A673 (cell line): ENCODE results near the gene SHISA4. TPM values are rescaled to one million over a fixed set of nuclear protein-coding genes. Genes with fewer than 3 reads are reported as not detected.
"Not testable (repeated sequence)": the region's sequence is repeated elsewhere in the genome, so short reads cannot be mapped to it uniquely, and the experiment has no call there.

Source experiments
- BruUV-seq: library from RNA; stranded (reverse); fragments of 400-500 nt; replicated peaks from 2 replicates; lab custom pipeline; 2021; lab: Mats Ljungman, UMichigan
- CTCF ChIA-PET: fragments of 300-600 bp; sonication (Branson Sonifier 250); formaldehyde crosslinking; loops from one replicate; lab custom pipeline; 2022; ENCODE audit warnings: antibody characterized with exemption; lab: Charles Lee
- POLR2A ChIA-PET: fragments of 300-600 bp; sonication (Branson Sonifier 250); formaldehyde crosslinking; loops from one replicate; lab custom pipeline; 2022; ENCODE audit warnings: antibody characterized with exemption; ENCODE audit not compliant: low non-redundant PET; lab: Charles Lee
- DNase-seq: peaks from one replicate; pipeline ENCODE4 v3.0.0-alpha.2; 2015; ENCODE audit warnings: low spot score
- H3K27ac ChIP-seq: fragments of 200-600 bp; sonication (generic); 2 replicates; pipeline ENCODE4 v1.5.1; 2016; ENCODE audit warnings: mixed run types, low read depth, mild to moderate bottlenecking, mixed read lengths, antibody characterized with exemption, low read length; ENCODE audit not compliant: poor library complexity, severe bottlenecking
- H3K27me3 ChIP-seq: fragments of 200-600 bp; sonication (generic); replicated peaks from 2 replicates; pipeline ENCODE4 v1.6.1; 2017; ENCODE audit warnings: mixed run types, low read depth, mild to moderate bottlenecking, mixed read lengths, antibody characterized with exemption, low read length; ENCODE audit not compliant: insufficient read depth, poor library complexity
- H3K36me3 ChIP-seq: fragments of 200-600 bp; sonication (generic); 2 replicates; pipeline ENCODE4 v1.6.1; 2016; ENCODE audit warnings: mixed run types, mild to moderate bottlenecking, mixed read lengths, antibody characterized with exemption, low read length; ENCODE audit not compliant: insufficient read depth, poor library complexity, severe bottlenecking
- H3K4me1 ChIP-seq: fragments of 200-600 bp; sonication (generic); 2 replicates; pipeline ENCODE4 v1.6.1; 2017; ENCODE audit warnings: mixed run types, mild to moderate bottlenecking, mixed read lengths, antibody characterized with exemption, low read length; ENCODE audit not compliant: insufficient read depth, poor library complexity, severe bottlenecking
- H3K4me3 ChIP-seq: fragments of 200-600 bp; sonication (generic); 2 replicates; pipeline ENCODE4 v1.5.1; 2016; ENCODE audit warnings: low read depth, mixed run types, mild to moderate bottlenecking, mixed read lengths, low read length; ENCODE audit not compliant: poor library complexity, severe bottlenecking
- H3K9me3 ChIP-seq: fragments of 200-600 bp; sonication (generic); 2 replicates; pipeline ENCODE4 v1.6.1; 2016; ENCODE audit warnings: mixed run types, low read depth, mild to moderate bottlenecking, mixed read lengths, antibody characterized with exemption, low read length; ENCODE audit not compliant: poor library complexity, severe bottlenecking
- CTCF ChIP-seq: fragments of 300-800, 200-600 bp; sonication (generic); conservative IDR thresholded peaks from 2 replicates; pipeline ENCODE4 v1.5.1; 2017; ENCODE audit warnings: low read depth, mild to moderate bottlenecking, antibody characterized with exemption, low read length, moderate library complexity, mixed read lengths
- EZH2 ChIP-seq: fragments of 200-600 bp; sonication (generic); IDR thresholded peaks from 2 replicates; pipeline ENCODE4 v1.6.1; 2017; ENCODE audit warnings: borderline replicate concordance, low read depth, mild to moderate bottlenecking, mixed read lengths, antibody characterized with exemption, low read length; ENCODE audit not compliant: poor library complexity, severe bottlenecking
- intact Hi-C: fragments of 100-400 bp; cut with micrococcal nuclease; formaldehyde crosslinking; loops from one replicate; pipeline ENCODE4 v1.10.0; 2022; ENCODE audit not compliant: unreplicated experiment
- total RNA-seq: library from RNA; stranded (reverse); gene quantifications from 2 replicates; pipeline ENCODE4 v1.2.3, GENCODE V29; 2021

The SHISA4 gene
- total RNA-seq, 1 experiment from 2014 or later = 1.2 TPM

GRCh38 chr1:201899683-201900429 is 11.2 kb downstream of the SHISA4 start:
- BruUV-seq = no TSS peak
- CTCF ChIA-PET = no interaction called here
- no peaks in the 10 kb centered on the region for H3K36me3 ChIP-seq
- intact Hi-C loops = loop anchor here (10.0 kb wide), 1 partner anchor 235 kb away; no protein-coding TSS in a partner anchor
- no peak overlapping the region for H3K27ac ChIP-seq
- no peak for DNase-seq
- no peaks in the 10 kb centered on the region for H3K4me1 ChIP-seq
- H3K27me3 ChIP-seq = no peaks in the 10 kb centered on the region
- H3K4me3 ChIP-seq = no peak overlapping the region
- POLR2A ChIA-PET = interaction anchor here (0.5 kb wide), 1 partner anchor 24 kb away, joined by 4 read pairs; no protein-coding TSS in a partner anchor
- H3K9me3 ChIP-seq = no peaks in the 10 kb centered on the region
- no peak for TF ChIP-seq EZH2
- no peak for TF ChIP-seq CTCF

- no peaks in the 10 kb centered on the region for H3K27me3 ChIP-seq
- intact Hi-C loops = no loop called here
- CTCF ChIA-PET = no interaction called here
- no peak for DNase-seq
- H3K4me1 ChIP-seq = no peaks in the 10 kb centered on the region
- H3K9me3 ChIP-seq = no peaks in the 10 kb centered on the region
- POLR2A ChIA-PET = no interaction called here
- TF ChIP-seq CTCF (no peak), EZH2 (no peak)
- BruUV-seq = no TSS peak
- H3K36me3 ChIP-seq = no peaks in the 10 kb centered on the region
- H3K4me3 ChIP-seq = no peak overlapping the region
- no peak overlapping the region for H3K27ac ChIP-seq
Measured at GRCh38 chr1:201900476-201900875, 11.8 kb downstream of the SHISA4 start.

GRCh38 chr1:201901036-201901435 is 12.3 kb downstream of the SHISA4 start:
- intact Hi-C loops, H3K4me1 ChIP-seq, BruUV-seq, H3K9me3 ChIP-seq, H3K36me3 ChIP-seq, H3K4me3 ChIP-seq, DNase-seq, H3K27me3 ChIP-seq, CTCF ChIA-PET, POLR2A ChIA-PET, H3K27ac ChIP-seq: not testable (repeated sequence)

- no peak for DNase-seq
- no peaks in the 10 kb centered on the region for H3K9me3 ChIP-seq
- ChIA-PET POLR2A (no interaction called here), CTCF (no interaction called here)
- H3K4me1 ChIP-seq = no peaks in the 10 kb centered on the region
- intact Hi-C loops = no loop called here
- no peaks in the 10 kb centered on the region for H3K27me3 ChIP-seq
- BruUV-seq = no TSS peak
- TF ChIP-seq EZH2 (no peak), CTCF (no peak)
- no peak overlapping the region for H3K4me3 ChIP-seq
- no peak overlapping the region for H3K27ac ChIP-seq
- H3K36me3 ChIP-seq = no peaks in the 10 kb centered on the region
Measured at GRCh38 chr1:201902198-201902597, 13.5 kb downstream of the SHISA4 start.
